Stimulated activated CD8-positive, alpha-beta memory T cell treated with anti-CD3 and anti-CD28 coated beads, Interleukin-4, amount 100 ng/mL, for 1 hour (primary cell): ENCODE measurements around the gene CD52.
A peak's percentile ranks its signal among the peaks of the same experiment; 100 is the strongest.
"Not testable (repeated sequence)": the region's sequence is repeated elsewhere in the genome, so short reads cannot be mapped to it uniquely, and the experiment has no call there.

ENCODE experiments used
- DNase-seq, 2 donors: peaks; one replicate each; pipeline ENCODE4 v3.0.0-alpha.2; 2020; ENCODE audit warnings: low read depth in 2 of 2, low spot score in 1 of 2

CD52 gene

DNA sequence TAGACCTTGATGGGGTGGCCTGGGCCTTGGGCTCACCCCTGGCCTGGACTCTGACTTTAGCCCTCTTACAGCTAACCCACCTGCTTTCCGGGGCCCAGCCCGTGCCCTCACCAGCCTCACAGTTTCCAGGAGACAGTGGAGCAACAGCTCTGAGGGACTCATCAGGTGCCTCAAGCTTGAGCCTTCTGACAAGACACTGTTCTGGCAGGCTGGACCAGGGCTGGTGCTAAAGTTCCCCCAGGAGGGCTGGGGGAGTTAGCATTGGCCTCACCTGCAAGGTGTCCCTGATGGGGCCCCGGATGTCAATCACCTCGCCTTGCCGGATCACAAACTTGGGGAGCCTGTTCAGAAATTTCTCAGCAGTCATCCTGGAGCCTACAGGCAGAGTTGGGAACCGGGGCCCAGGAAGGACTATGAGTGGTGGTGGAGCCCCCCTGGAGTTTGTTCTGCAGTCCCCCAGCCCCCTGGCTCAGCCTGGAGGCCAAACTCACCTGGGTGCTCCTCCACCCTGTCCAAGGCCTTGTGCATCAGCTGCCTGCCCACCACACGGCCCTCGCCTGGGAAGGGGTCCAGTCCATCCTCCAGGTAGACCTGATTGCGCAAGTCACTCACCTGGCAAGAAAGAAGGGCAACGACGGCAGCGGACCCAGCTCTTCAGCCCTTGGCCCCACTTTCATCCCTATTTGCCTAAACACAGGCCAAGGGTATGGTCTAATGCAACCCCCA lies 33.7 kb upstream of the CD52 start:
- DNase-seq: no peak

DNA sequence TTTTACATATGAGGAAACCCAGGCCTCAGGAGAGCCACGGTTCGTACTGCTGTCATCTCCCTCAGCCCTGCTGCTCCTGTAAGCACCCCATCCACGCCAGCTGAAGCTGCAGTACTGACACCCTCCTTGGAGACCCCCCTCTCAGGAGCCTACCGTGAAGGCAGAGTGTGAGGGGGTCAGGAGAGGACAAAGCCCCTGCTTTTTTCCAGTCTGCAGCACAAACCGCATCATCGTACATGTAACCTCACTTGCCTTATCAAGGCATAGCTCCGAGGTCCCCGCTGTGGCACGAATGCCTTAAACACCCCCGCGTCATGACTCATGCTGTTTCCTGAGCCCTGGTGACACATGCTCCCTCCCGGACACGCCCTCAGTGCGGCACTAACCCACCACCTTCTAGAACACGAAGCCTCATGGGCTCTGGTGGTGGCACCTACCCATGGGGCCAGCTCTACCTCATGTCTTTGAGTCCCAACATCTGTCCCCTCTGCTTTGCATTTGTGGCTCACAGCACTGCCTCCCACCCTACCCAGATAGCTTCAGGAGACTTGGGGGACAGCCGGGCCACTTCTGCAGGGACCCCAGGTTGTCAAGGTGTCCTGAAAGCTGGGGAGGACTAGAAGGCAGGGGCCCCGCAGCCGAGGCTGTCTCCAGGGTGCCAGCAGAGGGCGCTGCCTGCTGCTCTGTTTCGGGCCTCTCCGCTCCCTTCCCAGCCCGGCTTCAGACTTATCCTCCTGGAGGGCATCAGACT lies 33.0 kb upstream of the CD52 start:
- peak; percentile 79 to 92 for DNase-seq

DNA sequence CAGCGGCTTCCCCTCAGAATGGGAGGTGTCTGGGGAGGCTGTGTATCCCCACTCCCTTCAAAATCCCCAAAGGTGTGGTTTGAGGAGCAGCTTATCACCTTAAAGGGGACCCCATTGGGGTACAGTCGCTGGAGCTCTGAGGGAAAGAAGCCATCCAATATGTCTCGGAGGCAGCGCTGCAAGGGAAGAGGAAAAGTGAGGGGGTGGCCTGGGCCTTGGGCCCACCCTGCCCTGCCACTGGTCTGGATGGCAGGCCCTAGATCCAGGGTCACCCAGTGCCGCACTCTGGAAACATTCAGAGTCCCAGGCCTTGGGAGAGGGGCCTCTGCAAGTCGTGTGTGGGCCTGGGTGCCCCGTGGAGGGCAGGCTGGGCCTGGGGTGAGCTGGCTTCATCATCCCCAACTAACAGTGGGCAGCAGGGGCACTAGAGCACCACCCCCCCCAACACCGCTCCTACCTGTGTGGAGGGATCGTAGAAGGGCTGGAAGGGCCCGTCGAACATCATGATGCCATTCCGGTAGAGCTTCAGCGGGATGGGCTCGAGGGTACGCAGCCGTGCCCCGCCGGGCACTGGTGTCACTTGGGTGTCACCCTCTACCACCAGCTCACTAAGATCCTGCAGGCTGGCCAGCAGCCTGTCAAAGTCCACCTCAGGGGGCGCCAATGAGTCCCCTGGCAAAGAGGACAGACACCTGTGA lies 32.2 kb upstream of the CD52 start:
- DNase-seq: no peak

DNA sequence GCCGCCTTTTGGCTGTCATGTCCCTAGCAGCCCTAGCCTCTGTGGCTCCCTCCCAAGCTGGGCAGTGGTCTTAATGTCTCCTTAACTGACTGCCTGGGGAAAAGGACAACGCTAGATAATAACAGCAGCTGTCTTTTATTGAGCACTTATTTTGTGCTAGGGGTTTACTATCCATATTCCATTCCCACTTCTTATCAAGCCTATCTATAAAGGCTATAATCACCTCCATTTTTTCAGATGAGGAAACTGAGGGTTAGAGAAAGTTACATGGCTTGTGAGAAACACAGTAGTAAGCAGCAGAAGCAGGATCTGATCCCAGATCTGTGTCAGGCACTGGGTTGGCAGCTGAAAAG lies 31.7 kb upstream of the CD52 start:
- no peak for DNase-seq

DNA sequence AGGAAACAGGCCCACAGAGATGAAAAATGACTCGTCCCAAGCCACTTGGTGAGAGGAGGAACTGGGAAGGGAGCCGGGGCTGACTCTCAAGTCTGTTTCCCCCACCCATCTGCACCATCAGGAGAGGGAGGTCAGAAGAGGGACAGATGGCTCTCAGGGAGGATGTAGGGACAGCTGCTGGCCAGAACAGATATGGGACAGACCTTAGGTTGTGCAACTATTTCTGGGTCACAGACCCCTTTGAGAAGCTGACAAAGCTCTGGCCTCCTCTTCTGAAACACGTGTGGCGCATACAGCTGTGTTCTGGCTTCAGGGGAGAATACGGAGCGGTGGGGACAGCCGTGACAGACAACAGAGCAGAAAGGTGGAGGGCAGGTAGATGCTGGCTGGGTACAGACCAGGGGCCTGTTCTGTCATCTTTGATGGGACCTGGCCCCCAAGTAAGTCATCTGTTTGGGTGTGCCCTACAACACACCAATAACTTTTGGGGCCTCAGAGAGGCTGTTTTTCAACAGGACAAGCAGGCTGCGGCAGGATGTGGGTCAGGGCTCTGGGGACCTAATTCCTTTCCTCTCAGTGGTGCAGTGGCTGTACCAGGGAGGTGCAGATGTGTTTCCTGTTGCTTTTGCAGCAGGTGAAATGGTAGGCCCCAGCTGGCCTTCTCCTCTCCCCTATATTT lies 30.6 kb upstream of the CD52 start:
- DNase-seq: peak in 1 of 2 donors; percentile 46

DNA sequence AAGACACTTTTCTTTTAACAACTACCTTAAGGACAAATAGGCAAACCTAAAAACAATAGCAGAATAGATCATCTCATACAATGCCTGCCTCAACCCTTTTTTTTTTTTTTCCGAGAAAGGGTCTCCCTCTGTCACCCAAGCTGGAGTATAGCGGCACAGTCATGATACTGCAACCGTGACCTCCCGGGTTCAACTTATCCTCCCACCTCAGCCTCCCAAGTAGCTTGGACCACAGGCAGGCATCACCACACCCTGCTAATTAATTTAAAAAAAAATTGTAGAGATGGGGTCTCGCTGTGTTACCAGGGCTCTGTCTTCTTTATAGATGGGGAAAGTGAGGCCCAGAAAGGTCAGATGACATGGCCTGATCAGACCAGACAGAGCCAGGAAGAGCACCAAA lies 29.9 kb upstream of the CD52 start:
- DNase-seq: no peak

DNA sequence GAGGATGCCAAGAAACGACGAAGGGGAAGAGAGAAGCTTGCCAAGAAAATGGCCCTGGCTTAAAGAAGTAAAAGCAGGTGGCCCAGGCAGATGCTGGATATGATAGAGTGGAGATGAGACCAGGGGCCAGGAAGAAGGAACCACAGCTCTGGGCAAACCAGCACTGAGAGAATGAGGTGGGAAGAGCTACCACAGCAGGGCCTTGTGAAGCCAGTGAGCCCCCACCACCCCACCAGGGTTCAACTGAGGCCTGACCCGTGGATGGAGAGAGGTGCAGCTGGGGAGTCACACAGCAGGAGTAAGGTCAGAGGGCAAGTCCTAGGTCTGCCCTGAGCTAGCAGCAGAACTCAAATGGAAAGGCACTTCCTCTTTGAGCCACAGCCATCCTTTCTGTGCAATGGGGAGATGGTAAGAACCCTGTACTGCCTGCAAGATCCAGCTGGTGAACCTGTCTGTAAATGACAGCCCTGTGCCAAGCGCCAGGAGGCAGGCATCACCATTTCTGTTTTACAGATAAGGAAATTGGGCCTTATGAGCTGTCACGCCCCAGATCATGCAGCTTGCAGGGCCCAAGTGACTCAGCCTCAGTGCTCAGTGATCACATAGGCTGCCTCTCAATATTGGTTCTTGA lies 29.3 kb upstream of the CD52 start:
- peak in 1 of 2 donors; percentile 39 for DNase-seq

DNA sequence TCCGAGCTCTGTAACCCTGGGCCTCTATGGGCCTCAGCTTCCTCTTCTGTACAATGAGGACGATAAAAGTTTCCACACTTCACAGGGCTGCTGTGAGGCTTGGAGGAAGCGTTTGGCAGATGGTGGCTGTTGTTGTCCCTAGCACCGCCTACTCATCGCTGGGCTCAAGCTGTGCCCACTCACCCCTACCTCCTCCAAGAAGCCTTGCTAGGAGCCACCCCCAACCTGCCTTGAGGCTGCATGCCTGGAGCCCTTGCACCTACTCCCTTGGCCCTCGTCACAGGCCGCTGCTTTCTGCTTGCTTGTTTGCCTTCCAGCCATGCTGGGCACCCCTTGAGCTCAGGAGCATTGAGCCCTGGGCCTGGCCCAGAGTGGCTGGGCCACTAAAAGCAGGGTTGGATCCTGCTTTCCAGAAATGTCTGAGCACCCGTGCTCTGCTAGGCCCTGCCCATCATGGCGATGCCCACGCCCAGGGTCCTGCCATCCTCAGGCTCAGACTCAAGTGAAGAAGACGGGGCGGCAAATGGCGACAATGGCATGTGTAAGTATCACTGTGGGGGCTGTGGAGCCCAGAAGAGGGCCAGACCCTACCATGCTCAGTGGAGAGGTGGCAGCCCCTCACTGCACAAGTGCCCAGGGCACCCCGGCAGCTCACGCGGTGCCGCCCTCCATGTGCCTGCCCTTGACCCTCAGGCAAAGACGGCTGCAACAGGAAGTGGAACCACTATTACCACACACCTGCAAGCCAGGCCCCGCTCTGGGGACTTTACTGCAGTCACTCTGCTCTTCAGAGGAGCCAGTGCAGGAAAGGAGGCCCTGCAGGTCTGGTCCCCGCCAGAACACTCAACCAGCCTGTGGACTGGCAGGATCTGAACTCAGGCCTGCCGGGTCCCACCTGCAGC lies 28.3 kb upstream of the CD52 start:
- DNase-seq: no peak

DNA sequence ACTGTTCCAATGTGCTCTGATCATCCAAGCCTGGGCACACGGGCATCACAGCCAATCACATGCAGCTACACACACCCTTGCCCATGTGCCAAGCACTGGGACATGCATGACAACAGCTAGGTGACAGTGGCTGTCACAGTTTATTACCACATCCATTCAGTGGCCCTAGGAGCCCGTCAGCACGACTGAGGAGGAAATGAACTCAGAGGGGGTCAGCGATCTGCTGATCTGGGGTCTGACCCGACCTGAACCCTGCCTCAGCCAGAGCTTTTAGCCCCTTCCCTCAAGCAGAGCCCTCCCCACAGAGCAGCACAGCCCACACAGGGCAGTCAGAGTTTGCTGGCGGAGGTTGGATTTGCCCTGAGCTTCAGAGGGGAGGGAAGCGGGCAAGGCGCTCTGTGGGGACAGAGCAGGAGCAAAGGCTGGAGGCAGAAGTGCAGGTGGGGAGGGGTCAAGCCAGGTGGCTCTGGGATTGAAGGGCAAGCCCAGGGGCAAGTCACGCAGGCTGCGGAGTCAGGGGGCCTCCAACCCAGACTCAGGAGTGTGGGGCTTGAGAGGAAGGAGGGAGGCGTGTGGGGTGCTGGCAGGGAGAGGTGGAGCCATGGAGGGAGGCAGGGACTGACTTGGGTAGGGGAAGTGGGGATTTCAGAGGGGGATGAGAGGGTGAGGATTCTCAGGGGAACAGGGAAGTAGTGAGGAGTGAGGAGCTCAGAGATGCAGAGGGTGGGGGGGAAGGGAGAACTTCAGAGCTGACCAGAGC lies 27.5 kb upstream of the CD52 start:
- DNase-seq: no peak

DNA sequence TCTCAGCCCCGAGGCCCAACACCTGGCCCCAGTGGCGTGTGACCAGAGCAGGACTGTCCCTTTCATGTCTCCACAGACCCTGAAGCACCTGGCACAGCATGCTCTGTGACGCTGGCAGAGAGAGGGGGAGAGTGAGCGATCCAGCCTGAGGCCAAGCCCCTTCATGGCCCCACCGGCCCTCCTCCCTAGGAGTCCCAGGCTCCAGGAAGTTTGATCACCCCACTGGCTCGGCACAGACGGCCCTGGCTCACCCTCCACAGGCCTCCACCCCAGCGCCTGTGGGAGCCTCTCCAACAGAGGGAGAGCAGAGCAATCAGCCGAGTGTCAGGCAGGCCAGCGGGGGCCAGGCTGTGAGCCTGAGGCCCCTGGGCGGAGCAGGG lies 26.9 kb upstream of the CD52 start:
- DNase-seq: no peak

DNA sequence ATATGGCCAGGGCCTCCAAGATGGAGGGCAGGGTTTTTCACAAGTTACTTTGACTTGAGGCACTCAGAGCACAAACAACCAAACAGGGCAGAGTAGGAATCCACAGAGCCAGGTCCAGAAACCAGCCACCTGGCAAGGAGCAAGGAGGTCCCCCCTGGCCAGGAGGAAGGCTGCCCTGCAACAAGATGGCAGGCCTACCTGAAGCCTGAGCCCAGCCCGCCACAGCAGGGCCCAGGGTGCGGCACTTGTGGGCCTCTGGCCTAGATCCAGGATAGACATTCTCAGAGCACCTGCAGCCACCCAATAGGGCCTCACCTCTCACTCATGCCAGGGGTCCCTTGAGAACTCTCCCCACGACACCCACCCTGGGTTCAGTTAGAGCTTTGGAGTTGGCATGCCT lies 26.3 kb upstream of the CD52 start:
- DNase-seq: no peak

DNA sequence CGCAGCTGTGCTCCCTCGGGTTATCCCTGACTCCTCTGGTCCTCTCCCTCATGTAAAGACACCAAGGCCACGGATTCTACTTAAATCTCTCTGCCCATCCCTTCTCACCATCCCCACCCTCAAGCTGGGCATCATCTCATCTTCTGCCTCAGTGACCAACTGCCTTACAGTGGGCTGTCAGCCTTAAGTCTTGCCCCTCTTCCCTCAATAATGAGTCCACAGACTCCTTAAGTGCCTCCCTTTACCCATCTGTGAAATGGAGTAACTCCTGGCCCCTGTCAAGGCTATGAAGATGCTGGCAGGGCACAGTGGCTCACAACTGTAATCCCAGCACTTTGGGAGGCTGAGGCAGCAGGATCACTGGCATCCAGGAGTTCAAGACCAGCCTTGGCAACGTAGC lies 25.8 kb upstream of the CD52 start:
- no peak for DNase-seq

DNA sequence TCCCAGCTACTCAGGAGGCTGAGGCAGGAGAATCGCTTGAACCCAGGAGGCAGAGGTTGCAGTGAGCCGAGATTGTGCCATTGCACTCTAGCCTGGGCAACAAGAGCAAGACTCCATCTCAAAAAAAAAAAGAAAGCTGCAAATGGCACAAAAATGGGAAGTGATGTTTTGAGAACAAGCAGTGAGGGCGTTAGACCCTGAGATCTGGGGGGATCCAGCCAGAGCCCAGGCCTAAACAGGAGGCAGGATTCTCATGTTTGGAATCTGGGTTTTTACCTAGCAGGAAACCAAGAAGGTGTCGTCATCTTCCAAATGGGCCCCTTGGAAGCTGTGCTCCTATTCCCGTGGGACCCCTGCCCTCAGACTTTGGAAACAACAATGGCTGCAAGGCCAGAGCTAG lies 25.0 kb upstream of the CD52 start:
- DNase-seq: not testable (repeated sequence)

DNA sequence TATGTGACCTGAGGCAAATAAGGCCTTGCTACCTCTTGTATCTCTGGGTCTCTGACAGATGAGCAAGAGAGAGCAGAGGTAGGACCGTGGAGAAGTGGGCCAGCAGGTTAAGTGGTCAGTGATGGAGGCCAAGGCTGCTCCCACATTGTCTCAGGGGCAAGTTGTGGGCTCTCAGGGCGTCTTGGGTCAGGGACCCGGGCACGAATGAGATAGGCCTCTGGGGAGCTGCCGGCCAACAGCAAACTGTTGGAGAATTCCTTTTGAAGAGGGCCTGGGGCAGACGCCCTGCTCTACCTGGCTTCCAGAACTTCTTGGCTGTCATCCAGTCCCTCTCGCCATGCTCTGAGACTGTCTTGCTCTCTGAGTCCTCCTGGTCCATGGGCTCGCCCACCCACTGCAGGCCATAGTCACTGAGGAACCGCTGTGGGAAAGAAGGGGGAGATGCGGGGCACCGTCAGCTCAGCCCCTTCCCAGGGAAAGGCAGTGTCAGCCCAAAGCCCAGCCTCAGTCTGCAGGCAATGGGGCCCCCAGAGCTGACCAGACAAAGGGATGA lies 23.8 kb upstream of the CD52 start:
- no peak for DNase-seq

DNA sequence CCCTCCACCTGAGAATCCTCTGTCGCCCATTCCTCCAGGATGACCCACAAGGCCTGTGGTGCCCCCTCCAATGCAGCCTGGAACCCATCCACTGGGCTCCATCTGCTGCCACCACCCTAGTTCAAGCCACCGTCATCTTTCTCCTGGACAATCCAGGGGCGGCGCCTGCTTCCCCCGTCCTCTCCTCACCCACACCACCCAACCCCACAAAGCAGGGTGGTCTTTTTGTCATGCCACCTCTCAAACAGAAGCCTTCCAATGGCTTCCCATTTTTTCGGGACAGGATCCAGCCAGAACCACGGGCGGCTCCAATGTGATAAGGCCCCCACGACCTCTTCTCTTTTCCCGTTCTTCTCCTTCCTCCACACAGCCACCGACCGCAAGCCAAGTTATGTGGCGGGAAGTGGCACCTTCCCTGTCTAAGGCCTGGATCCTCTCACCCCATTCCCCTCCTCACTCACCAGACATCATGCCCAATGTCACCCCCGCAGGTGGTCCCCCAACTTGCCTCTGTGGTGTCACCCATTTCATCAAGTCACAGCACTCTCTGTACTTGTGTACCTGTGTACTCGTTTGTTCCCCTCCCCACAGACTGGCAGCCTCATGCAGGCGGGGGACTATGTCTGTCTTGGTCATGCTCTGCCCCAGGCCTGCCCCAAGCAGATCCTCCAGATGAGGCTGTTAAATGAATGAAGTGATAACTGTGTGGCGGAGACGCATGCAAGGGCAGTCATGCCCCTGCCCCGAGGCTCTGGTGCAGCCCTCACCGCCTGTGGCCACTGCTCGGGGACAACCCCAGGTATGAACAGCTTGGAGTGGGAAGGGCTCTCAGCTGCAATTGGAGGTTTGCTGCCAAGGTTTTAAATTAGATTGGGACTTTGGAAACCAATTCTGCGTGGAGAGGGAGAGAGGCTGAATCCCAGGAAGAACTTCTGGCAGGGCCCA lies 22.3 kb upstream of the CD52 start:
- DNase-seq: no peak

DNA sequence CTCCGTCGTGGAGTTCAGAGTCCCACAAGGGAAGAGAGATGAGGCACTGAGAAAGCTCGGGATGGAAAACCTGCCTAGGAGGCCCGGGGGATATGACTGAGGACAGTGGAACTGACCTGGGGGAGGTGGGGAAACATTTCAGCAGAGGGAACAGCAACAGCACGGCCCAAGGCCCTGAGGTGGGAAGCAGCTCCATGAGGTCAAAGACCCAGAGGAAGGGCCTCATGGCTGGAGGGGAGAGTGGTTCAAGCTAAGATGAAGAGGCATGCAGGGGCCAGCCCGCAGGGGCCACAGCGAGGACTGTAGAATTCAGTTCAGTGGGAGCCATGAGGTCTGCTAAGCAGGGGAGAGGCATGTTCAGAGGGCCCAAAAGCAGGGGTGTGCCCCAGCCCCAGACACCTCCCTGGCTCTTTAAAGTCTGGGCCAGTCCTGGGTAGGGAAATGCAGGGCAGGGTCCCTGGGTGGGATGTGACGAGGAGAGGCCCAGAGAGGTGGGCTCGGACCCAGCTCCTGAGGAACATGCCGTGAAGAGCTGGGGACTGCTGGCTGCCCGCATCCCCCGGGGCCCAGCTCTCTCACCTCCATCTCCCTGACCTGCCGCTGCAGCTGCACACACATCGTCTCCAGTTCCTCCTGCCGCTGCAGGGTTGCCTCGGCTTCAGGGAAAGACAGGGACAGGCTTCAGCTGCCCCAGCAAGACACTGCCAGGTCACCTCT lies 21.3 kb upstream of the CD52 start:
- DNase-seq: no peak

DNA sequence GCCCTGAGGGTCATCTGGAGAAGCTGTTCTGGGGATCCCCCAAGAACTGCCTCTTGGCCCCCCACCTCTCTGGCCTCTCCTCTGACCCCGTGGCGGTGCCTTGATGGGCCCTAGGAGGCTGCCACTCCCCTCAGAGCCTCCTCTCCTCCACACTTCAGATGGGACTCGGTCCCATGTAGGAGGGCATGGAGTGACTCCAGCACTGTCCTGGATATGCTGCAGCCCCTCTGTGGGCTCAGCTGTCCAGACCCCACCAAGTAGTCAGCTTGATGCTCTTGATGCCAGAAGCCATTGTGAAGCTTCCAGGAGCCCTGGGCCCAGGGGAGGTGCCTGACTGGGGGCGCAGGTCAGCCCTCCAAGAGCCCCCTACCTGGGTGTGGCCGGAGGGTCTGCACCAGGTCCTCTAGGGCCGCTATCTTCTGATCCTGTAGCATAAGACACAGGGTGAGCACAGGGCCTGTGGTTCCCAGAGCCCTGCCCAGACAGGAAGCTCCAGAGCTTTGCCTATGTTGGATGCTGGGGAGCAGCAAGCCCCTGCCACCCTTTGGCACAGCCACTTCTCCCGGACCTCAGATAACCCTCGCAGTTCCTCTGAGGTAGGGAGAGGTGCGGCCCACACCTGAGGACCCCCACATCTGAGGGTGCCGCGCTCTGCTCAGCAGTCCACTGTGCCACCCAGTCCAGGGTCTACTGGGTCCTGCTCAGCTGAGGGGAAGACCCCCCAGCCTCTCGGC lies 20.5 kb upstream of the CD52 start:
- no peak for DNase-seq
